Right renal cortex interstitium (tissue), 3 donors: ENCODE data around the gene URAD. TPM values are rescaled to one million over a fixed set of nuclear protein-coding genes. Genes with fewer than 3 reads are reported as not detected.
"Not testable (repeated sequence)": the region's sequence is repeated elsewhere in the genome, so short reads cannot be mapped to it uniquely, and the experiment has no call there.

Source experiments
- DNase-seq, 3 donors: peaks; one replicate each; pipeline ENCODE4 v3.0.0-alpha.2; 2013; ENCODE audit warnings: low read depth in 3 of 3, low spot score in 2 of 3
- polyA plus RNA-seq, 3 donors: library from polyadenylated mRNA; unstranded; fragments of 120-200 nt; gene quantifications; one replicate each; pipeline ENCODE4 v1.2.1, GENCODE V29; 2013; ENCODE audit not compliant: insufficient read length in 3 of 3

Gene URAD
- polyA plus RNA-seq, 3 donors = not detected

- no peak for DNase-seq
These were observed 16.6 kb downstream of the URAD start for GRCh38 chr13:27971776-27972477.

GRCh38 chr13:27971236-27971645 is 17.3 kb downstream of the URAD start:
- DNase-seq = no peak

- DNase-seq = no peak
These were observed 17.9 kb downstream of the URAD start for GRCh38 chr13:27970382-27971235.

- DNase-seq = no peak
These were observed 18.6 kb downstream of the URAD start for GRCh38 chr13:27969866-27970229.

GRCh38 chr13:27969082-27969865 is 19.2 kb downstream of the URAD start, which contains the start of gene CDX2:
Gene CDX2 (minus strand): TSS chr13:27969315. CDS start chr13:27969006, 309 bp downstream.
- DNase-seq = no peak

GRCh38 chr13:27968316-27969081 is 20.0 kb downstream of the URAD start:
- DNase-seq = no peak

- DNase-seq = no peak
These were observed 20.7 kb downstream of the URAD start for GRCh38 chr13:27967736-27968315.

GRCh38 chr13:27967203-27967735 is 21.2 kb downstream of the URAD start:
- DNase-seq = no peak

GRCh38 chr13:27966641-27967202 is 21.8 kb downstream of the URAD start:
- DNase-seq = no peak

- DNase-seq = no peak
These were observed 22.5 kb downstream of the URAD start for GRCh38 chr13:27965740-27966640.

- no peak for DNase-seq
These were observed 23.2 kb downstream of the URAD start for GRCh38 chr13:27965343-27965739.

GRCh38 chr13:27964741-27965323 is 23.7 kb downstream of the URAD start:
- DNase-seq = no peak

- not testable (repeated sequence) for DNase-seq
These were observed 24.3 kb downstream of the URAD start for GRCh38 chr13:27964206-27964605.

- no peak for DNase-seq
These were observed 25.0 kb downstream of the URAD start for GRCh38 chr13:27963491-27963890.

- no peak for DNase-seq
These were observed 25.5 kb downstream of the URAD start for GRCh38 chr13:27962982-27963381.

- DNase-seq = no peak
These were observed 26.2 kb downstream of the URAD start for GRCh38 chr13:27962128-27962841.
